Measurements from ENCODE around the gene MKI67.

Gene MKI67

DNA sequence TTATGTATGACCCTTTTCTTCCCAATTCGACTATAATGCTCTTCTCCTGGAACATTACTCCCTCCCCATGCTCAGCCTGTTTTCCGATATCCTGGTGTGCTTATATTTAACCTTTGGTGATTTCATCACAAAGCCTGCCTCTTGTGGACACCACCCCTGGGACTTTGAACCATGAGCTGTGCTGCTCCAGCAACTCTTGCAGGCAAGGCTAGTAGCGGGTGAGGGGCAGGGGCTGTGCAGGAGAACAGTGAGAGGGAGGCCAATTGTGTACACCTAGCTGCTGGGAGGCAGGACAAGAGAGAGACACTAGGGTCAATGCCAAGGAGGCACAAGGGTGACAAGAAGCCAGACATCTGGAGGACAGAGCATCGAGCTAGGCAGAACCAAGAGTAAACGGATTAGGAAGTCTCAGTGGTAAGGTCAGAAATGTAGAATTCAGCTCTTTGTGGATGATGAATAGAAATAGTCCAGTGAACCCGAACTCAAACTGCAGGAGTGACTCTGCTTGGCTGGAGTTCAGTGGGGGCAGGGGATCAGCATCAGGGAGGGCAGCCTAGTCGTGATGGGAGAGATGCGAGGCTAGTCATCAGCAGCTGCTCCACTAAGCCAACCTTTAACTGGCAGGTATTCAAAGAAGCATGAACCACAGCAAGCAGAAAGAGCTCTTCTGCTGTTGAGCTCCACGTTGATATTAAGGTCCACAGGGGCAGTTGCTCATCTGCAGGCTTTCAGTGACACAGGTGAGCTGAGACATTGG lies 31.0 kb upstream of the MKI67 start:
- no peak for DNase-seq (ENCODE audit: low spot score)
- TF ChIP-seq, protein P1, sequence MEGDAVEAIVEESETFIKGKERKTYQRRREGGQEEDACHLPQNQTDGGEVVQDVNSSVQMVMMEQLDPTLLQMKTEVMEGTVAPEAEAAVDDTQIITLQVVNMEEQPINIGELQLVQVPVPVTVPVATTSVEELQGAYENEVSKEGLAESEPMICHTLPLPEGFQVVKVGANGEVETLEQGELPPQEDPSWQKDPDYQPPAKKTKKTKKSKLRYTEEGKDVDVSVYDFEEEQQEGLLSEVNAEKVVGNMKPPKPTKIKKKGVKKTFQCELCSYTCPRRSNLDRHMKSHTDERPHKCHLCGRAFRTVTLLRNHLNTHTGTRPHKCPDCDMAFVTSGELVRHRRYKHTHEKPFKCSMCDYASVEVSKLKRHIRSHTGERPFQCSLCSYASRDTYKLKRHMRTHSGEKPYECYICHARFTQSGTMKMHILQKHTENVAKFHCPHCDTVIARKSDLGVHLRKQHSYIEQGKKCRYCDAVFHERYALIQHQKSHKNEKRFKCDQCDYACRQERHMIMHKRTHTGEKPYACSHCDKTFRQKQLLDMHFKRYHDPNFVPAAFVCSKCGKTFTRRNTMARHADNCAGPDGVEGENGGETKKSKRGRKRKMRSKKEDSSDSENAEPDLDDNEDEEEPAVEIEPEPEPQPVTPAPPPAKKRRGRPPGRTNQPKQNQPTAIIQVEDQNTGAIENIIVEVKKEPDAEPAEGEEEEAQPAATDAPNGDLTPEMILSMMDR (IDR thresholded peaks at IDR 0.05) = no peak
- Histone ChIP-seq H3K4me3 (no peak overlapping the region), H3K27ac (no peak overlapping the region)

DNA sequence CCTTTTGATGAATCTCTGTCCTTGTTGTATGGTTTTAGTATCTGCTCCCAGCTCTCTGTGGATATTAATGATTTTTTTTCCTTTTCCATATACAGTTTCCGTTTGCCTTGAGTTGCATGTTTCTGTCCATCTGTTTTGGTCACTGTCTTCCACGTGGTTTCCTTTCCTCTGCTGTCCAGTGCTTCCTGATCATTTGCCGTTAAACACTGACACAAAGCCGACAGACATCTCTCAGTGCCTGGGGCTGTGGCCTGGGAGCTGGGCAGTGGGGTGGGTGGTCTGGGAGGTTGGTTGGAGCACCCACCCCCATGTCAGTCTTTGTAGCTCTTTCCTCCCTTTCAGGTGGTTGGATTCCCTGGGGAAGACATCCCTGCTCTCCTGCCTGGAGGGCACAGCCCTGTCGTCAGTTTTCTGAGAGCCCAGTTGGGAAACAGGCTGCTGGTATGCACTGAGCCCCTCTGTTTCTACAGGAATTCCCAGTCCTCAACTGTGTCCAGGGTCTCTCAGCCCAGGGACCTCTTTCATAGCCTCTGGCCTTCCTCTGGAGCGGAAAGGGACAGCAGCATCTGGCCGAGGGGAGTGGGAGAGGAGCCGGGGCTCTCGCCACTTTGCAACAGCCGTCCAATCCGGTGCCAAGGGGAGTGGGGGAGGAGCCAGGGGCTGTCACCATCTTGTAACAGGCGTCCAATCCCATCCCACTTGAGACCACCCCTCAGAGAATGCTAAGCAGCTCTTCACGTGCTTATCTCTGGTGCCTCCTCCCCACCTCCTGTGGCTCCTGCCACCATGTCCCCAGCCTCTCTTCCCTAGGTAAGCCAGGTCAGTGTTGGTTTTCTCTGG lies 26.7 kb upstream of the MKI67 start:
- H3K4me3 ChIP-seq = no peak overlapping the region
- TF ChIP-seq, protein P1 (IDR thresholded peaks at IDR 0.05) = no peak
- H3K27ac ChIP-seq = no peak overlapping the region
- no peak for DNase-seq (ENCODE audit: low spot score)

DNA sequence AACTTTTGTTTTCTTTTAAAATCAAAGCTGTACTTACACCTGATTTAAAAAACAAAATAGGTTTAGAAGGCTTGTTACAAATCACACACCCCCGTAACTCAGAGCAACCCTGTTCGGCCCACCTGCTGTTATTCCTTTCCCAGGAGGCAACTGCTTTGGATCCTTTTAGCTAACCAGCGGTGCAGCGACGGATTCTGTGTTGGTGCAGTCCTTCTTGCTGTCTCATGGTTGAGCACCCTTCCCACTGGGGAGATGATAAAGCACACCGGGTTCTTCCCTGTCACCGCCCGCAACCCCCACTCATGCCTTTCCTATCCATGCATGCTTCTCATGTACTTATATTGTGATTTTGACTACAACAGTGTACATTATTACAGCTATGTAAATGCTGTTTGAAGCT lies 24.8 kb upstream of the MKI67 start:
- DNase-seq (ENCODE audit: low spot score) = no peak
- TF ChIP-seq, protein P1 (IDR thresholded peaks at IDR 0.05) = no peak
- Histone ChIP-seq H3K4me3 (no peak overlapping the region), H3K27ac (no peak overlapping the region)

DNA sequence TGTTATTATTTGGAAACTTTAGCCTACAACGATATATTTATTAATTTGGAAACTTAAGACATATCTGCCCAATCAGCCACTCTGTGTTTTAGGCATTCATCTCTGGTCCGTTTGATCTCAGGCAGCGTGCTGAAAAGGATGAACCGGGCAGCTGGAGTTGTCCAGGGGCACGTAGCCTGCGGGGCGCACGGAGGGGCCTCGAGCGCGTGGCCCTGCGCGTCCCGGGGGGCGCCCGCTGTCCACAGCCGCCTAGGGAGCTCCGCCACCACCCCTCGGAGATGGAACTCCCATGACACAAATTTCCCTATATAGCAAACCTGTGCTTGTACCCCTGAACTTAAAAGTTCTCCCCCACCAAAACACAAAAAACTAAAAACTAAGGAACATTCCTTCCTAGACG lies 24.3 kb upstream of the MKI67 start:
- H3K27ac ChIP-seq = no peak overlapping the region
- H3K4me3 ChIP-seq = peak overlapping the region; percentile 69
- TF ChIP-seq, protein P1 (IDR thresholded peaks at IDR 0.05) = no peak
- DNase-seq (ENCODE audit: low spot score) = no peak

DNA sequence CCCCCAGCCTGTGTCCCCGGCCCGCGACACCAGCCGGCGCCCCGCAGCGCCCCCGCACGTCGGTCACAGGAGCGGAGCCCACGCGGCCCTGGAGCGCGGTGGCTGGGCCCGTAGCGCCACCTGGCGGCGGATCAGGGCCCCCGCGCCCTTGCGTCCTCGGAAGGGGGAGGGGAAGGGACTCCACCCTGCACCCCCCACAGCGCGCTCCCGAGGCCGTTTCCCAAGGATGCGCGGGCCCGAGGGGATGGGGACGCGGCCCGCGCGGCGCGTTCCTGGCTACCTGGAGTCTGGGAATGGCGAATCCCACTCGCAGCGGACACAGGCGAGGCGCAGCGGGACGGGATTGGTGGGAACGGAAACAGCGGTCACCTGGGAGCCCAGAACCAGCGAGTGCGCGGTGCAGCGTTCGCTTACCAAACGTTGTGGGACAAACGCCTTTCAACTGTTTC lies 23.8 kb upstream of the MKI67 start:
- no peak for DNase-seq (ENCODE audit: low spot score)
- H3K4me3 ChIP-seq = peak overlapping the region; percentile 69
- no peak overlapping the region for H3K27ac ChIP-seq
- TF ChIP-seq, protein P1 (IDR thresholded peaks at IDR 0.05) = peak; percentile 44

DNA sequence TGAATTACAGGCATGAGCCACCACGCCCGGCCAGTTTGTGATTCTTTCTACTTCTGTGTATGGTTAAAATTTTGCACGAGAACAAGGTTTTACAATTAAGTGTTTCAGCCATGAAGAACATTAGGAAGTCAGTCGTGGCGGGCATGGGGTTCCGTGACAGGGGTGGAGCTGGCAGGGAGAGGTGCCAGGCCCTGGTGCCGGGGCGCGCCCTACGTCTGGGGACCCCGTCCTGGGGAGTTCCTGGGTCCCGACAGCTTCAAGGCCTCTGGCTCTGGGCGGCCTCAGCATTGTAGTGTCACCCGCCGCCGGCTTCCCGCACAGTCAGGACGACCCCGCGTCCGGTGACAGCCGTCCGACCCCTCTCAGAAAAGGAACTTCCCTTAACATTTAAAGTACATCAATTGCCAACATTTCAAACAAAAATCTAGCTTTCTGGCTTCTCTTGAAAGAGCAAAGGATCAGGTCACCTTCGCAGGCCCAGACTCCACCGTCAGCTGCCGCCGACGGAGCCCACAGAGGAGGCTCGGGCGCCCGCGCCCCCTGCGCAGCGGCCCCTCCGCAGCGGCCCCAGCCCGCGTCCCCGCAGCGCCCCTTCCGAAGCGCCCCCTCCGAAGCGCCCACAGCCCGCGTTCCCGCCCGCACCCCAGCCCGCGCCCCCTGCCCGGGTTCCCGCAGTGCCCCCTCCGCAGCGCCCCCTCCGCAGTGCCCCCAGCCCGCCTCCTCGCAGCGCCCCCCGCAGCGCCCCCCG lies 23.2 kb upstream of the MKI67 start:
- Histone ChIP-seq H3K27ac (no peak overlapping the region), H3K4me3 (peak overlapping the region; percentile 69)
- DNase-seq (ENCODE audit: low spot score) = no peak
- TF ChIP-seq, protein P1 (IDR thresholded peaks at IDR 0.05) = no peak

All from coronary artery (tissue), 2 donors.